NCI-H2107 treated with DMSO at 0.1 percent for 48 hours (cell line): ENCODE results near the gene C10orf53.

Source experiments
- DNase-seq: peaks from one replicate; lab custom pipeline; 2025; ENCODE audit not compliant: unreplicated experiment; lab: John Stamatoyannopoulos, UW

The C10orf53 gene

DNA sequence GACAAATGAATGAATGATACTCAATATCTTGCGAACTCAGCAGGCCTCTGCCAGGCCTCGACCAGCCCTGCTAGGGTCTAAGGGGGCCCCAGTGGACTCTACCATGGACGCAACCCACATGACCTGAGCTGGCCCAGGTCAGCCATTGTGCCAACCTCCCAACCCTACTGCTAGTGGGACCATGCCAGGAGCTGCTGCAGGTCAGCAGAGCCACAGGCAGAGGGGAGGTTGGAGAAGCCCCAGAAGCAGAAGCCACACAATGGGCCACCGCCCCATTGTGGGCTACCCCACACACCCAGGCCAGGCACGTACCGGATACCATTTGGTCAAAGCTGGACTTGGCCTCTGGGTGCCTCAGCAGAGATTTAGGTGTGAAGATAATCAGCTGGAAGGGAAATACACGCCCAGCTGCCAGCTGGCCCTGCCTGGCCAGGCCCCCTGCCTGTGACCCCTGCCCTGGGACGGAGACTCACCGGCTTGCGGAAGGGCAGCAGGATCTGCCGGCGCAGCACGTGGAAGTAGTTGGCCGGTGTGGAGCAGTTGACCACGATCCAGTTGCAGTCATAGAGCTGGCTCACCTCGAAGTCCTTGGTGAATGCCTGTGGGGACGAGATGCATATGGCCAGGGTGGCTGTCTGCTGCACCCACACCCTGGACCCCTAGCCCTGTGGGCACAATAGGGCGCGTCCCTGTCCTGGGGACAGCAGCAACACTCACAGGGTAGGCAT, 58.2 kb downstream of the C10orf53 start:
- DNase-seq = no peak

DNA sequence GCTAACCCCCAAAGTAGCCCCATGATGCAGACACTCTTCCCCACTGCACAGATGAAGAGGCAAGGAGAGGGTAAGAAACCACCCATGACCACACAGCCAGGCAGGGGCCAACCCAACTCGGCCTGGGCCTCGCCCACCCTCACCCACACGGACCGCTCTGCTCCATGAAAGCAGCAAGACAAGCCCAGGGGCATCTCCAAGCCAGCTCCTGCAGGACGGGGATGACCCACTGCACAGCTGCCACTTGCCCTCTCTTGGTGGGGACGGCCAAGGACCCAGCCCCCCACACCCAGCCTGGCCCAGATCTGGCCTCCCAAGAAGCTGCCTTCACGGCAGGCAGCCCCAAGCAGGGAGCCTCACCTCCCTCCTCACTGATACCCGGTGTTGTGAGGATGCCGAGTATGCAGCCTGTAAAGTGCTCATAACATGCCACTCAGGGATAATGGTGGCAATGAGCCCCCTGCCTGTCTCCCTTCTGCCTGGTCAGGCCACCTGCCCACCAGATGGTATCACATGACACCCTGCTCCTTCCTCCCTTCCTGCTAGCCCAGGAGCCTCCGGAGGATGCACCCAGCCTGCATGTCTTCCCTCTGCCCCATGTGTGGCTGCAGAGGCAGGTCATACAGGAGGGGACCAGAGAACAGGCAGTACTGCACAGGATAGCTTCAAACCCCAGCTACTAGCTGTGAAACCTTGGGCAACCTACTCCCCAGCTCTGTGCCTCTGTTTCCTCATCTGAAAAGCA, 59.3 kb downstream of the C10orf53 start:
- no peak for DNase-seq

DNA sequence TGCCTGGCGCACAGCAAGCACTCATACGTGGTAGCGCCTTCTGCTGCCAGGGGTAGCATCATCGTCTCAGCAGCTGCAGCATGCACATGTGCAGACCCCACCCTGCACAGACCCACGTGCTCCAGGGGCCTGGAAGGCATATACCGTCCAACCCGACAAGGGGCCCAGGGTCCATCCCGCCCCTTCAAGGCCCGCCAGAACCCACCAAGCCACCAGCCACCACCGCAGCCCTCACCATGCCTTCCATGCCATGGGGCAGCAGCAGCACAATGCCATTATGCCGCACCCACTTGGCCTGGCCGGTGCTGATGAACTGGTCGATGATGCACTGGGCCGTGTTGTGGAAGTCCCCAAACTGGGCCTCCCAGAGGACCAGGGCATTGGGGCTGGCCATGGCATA, 60.0 kb downstream of the C10orf53 start:
- DNase-seq = no peak

DNA sequence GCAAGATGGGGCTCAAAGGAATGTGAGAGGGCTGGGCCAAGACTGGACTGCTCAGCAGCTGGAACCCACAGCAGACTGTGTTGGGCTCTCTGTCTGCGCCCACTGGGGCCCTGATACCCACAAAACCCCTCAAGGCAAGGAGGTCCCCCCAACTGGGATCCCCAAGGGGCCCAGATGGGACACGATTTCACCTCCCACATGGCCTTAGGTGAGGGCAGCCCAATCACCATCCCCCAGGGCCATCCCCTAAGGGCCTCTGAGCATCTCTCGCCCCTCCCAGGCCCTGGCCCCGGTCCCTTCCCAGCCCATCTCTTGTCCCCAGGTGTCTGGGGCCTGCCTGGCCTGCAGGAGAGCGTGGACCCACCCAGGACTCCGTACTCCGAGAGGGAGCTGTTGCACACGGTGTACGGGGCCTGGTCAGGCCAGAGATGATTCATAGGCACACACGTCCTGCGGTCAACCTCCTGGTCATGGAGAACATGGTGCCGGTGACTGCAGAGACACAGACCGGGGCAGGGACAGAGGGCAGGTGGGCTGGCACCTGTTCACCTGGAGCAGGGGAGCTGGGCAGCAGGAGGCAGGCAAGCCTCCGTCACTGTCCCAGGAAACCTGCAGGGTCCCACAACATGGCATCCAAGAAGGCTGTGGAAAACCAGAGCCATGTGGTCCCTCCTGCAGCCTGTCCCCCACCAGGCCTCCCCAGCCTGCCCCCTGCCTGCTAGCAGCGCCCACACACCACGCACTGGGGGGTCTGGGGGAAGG, 61.1 kb downstream of the C10orf53 start:
- DNase-seq = no peak

DNA sequence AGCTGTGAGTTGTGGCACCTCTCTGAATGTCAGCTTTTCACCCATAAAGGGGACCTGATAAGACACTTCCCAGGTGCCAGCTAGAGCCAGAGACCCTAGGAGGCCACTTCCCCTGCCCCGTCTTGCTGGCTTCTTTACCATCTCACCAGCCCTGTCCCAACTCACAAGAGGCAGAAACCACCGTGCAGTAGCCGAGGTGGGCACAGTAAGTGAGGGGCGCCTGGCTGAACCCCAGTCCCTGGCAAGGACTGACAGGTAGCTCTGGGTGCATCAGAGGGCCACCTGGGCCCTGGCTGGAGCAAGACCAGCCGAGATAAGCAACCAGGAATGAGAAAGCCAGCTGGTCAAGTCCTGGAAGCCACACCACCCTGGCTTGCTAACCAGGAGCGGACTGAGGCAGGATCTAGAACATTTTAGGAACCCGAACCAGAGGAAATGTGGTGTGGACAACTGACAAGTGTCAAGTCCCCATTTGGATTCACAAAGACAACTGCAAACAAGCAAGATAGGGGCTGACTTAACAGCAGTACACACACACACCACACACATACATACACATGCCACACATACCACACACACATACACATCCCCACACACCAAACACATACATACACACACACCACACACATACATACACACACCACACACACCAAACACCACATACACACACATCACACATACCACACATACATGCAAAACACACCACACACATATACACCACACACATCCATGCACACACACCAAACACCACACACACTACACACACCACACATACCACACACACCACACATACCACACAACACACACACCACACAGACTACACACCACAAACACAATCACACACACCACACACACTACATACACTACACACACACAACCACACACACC, 61.9 kb downstream of the C10orf53 start:
- DNase-seq = no peak

- DNase-seq = no peak
Measured at GRCh38 chr10:49742683-49743463, 63.4 kb downstream of the C10orf53 start.

DNA sequence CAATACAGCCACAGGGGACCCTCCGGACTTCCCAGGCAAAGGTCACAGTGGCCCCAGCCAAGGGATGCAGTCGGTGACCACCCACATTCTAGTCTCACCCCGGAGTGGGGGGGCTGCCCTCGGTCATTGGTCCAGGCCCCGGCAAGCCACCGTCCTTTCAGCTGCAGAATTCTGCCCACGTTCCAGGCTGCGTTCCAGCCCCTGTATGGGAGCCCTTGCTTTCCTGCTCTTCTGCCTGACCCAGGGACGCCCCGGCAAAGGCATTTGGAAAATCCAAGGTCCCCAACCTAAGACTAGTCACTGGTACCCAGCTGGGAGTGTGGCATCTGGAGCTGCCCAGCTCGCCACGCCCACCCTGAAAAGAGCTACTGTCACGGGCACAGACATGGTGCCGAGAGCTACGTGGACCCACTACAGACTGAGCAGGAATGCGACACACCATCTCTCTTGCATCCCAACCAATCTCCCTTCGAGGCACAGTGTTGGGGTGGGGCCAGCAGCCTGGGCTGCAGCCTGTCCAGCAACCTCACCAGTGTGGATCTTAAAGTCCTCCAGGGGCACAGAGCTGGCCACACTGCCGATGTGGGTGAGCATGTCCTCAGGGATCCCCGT, 64.1 kb downstream of the C10orf53 start:
- no peak for DNase-seq

DNA sequence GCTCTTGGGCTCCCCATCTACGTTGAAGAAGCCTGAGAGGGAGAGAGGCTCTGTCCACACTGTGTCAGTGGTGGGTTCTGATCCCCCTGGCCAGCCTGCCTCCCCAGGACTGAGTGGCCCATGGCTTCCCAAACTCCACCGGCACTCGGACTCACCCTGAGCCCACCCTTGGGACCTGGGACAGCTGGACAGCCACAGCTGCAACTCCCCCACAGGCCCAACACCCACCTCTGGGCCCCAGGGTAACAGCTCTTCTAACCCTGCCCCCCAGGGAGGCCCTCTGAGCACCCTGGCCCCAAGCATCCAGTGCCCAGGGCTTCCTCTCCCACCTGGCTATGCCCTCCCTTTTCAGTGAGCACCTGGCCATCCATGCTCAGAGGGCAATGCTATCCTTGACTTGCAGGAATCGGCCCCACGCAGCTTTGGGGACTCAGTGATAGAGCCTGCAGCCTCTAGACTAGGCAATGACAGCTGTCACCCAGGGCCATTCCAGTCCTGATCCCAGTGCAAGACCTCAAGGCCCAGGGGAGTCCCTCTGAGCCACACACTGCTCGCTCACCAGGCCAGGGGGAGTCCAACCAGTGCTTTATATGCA, 64.7 kb downstream of the C10orf53 start:
- no peak for DNase-seq

GRCh38 chr10:49744924-49745605, 65.6 kb downstream of the C10orf53 start:
- no peak for DNase-seq

DNA sequence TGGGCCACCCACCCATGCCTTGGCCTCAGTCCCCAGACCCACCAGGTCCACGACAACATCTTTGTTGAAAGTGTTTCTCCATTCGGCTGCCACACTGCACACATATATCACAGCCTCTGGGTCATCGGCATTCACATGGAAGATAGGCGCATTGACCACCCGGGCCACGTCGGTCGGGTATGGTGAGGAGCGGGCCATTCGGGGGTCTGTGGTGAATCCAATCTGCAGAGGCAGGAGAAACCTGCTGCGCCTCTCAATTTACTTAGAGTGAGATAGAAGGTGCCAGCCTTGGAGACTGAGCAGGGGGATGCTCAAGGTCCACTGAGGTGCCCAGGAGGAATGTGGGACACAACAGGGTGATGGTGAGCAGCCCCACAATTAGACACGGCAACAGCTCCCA, 66.3 kb downstream of the C10orf53 start:
- DNase-seq = no peak

- DNase-seq = no peak
Measured at GRCh38 chr10:49746626-49747302, 67.3 kb downstream of the C10orf53 start.
